ENCODE data around the gene SURF4.

SURF4 gene

GRCh38 chr9:133375724-133376654, at the start of gene SURF4, which contains the start of gene STKLD1:
TSS of gene SURF4 (minus strand) at chr9:133376060. CDS start at chr9:133375969, 91 bp downstream.
TSS of gene STKLD1 (plus strand) at chr9:133376366. CDS start at chr9:133376474, 108 bp downstream.
- peak; percentile 89 to 93 for DNase-seq (ENCODE audit: low read depth in 2 of 2)

GRCh38 chr9:133425049-133425632, 49.3 kb upstream of the SURF4 start:
- DNase-seq (ENCODE audit: low read depth in 2 of 2): no peak

DNA sequence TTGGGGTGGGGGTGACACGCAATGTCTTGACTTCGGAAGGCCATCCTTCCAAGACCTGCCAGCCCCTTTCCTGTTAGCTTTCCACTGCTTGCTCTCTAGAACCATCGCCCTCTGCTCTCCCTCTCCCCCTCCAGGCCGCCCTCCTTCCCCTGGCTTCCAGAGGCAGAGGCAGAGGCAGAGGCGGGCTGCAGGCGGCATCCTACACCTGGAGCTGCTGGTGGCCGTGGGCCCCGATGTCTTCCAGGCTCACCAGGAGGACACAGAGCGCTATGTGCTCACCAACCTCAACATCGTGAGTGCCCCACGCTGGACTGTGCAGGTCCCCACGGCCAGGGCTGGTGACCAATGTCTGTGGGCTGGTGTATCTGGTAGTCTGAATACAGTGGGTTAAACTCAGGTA, 48.3 kb upstream of the SURF4 start:
- no peak for DNase-seq (ENCODE audit: low read depth in 2 of 2)

- DNase-seq (ENCODE audit: low read depth in 2 of 2): no peak
Measured at GRCh38 chr9:133423216-133423615, 47.4 kb upstream of the SURF4 start.

- peak; percentile 26 to 48 for DNase-seq (ENCODE audit: low read depth in 2 of 2)
Measured at GRCh38 chr9:133421615-133422542, 46.0 kb upstream of the SURF4 start, which contains the start of gene ADAMTS13. TSS of gene ADAMTS13 (plus strand) at chr9:133422367. CDS start at chr9:133422444, 77 bp downstream.

GRCh38 chr9:133420392-133420827, 44.5 kb upstream of the SURF4 start:
- no peak for DNase-seq (ENCODE audit: low read depth in 2 of 2)

- DNase-seq (ENCODE audit: low read depth in 2 of 2): no peak
Measured at GRCh38 chr9:133419005-133419404, 43.1 kb upstream of the SURF4 start.

GRCh38 chr9:133417541-133418461, 41.9 kb upstream of the SURF4 start, which contains the start of gene REXO4:
TSS of gene REXO4 (minus strand) at chr9:133418010. CDS start at chr9:133417844, 166 bp downstream.
- DNase-seq (ENCODE audit: low read depth in 2 of 2): peak; percentile 78 to 85

GRCh38 chr9:133415170-133415569, 39.3 kb upstream of the SURF4 start:
- no peak for DNase-seq (ENCODE audit: low read depth in 2 of 2)

GRCh38 chr9:133408042-133408441, 32.2 kb upstream of the SURF4 start:
- no peak for DNase-seq (ENCODE audit: low read depth in 2 of 2)

DNA sequence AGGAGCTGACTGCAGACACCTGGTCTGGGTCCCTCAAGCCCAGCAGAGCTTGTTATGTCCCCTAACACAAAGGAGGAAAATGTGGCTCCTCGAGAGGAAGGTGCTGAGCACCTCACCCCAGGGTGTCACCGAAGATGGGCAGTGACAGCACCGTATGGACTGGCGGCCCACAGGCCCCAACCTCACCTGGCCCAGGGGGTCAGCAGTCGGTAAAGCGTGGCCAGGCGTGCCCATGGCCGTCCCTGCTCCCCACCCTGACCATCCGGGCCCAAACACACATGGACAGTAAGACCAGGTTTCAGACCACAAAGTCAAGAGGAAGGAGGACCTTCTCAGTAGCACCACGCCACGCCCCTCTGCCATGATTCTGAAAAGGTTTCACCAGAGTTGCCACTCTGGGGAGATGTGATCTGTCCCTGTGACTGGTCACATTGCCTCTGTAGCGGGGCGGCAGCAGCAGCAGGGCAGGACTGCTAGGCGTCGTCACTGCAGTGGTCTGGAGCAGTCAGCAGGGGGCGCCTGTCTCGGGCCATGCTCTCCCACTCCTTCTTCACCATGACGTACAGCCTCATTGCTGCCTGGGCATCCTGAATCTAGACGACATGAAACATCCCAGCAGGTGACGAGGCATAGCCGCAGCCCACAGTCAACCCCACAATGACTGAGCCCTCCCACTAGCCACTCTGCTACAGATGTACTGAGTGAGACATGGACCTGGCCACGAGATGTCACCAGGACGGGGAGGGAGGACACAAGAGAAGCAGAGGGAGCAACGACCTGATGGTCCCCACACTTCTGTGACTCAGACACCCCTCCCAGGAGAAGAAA, 30.8 kb upstream of the SURF4 start:
- DNase-seq (ENCODE audit: low read depth in 2 of 2): peak; percentile 80 to 82

DNA sequence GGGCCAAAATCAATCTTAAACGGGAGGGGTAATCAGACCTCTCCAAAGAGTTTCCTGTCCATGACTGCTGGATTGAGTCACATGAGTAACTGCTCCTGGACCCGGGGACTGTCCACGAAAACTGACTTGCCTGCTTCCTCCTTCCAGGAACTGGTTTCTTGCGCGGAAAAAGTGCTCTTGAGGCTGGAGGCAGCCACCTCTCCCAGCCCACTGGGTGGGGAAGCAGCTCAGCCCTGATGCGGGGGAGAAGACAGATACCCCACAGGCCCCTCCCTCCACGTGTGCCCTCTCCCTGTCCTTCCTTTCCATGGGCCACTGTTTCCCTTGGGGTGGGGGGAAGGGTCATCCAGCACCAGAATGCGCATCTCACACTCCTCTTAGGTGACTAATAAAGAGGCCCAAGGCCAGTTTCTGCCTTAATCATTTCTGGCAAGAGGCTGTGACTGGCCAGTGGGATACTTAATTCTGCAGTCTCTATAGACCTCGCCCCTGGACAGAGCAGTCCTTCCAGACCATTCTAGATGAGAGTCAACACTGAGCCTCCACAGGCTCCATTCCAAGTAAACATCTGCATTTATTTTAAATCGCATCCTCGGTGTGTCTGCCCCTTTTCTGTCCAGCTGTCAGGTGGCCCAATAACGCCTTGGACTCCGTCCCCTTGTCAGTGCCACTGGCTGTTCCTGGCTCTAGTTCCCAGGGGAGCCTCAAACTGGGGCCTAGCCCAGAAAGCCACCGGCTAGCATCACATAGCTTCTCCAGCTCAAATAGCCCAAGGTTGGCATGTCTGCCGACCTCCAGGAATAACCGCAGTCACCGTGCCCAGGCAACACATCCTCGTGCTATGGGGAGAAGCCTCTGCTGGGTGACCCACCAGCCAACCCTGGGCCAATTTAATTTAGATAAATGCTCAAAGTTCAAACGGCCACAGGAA, 29.9 kb upstream of the SURF4 start:
- DNase-seq (ENCODE audit: low read depth in 2 of 2): no peak

GRCh38 chr9:133404454-133405002, 28.7 kb upstream of the SURF4 start:
- DNase-seq (ENCODE audit: low read depth in 2 of 2): no peak

DNA sequence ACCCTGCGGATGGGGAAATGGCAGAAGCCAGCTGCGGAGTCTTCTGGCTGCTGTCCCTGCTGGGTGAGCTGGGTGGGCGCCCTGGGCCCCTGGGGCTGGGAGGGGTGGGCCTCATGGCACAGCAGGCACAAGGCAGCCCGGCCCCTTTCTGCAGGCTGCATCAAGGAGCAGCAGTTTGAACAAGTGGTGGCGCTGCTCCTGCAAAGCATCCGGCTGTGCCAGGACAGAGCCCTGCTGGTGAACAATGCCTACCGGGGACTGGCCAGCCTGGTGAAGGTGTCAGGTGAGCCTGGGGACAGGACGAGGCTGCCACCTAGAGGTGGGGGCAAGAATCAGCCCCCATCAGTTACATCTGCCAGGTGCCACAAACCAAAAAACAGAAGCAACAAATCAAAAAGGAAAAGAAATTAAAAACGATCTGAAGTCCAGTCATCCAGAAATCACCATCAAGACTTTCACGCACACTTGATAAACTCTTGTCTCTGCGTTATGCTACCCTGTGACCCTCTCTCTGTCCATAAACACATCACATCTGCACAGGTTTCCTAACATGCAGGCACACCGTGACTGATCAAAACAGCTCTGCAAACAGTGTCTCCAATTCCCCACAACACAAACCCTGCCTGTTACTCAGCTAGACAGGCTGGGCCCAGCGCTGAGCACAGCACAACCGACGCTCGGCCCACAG, 28.1 kb upstream of the SURF4 start:
- DNase-seq (ENCODE audit: low read depth in 2 of 2): peak; percentile 37 to 51

DNA sequence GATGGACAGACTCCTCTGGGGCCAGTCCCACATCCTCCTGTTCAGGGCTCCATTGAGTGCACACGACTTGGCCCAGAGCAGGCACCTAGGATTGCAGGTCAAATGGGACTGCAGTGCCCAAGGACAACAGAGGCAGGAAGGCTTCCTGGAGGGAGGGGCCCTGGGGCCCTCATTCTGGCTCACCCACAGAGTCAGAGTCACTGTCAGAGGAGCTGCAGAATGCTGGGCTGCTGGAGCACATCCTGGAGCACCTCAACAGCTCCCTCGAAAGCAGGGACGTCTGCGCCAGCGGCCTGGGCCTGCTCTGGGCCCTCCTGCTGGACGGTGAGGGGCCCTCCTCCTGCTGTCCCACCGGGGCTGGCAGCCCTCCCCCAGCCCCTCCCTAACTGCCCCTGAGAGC, 26.8 kb upstream of the SURF4 start:
- DNase-seq (ENCODE audit: low read depth in 2 of 2): no peak

GRCh38 chr9:133401588-133401987, 25.7 kb upstream of the SURF4 start:
- no peak for DNase-seq (ENCODE audit: low read depth in 2 of 2)

- no peak for DNase-seq (ENCODE audit: low read depth in 2 of 2)
Measured at GRCh38 chr9:133400292-133400691, 24.4 kb upstream of the SURF4 start.

GRCh38 chr9:133397895-133398294, 22.0 kb upstream of the SURF4 start:
- no peak for DNase-seq (ENCODE audit: low read depth in 2 of 2)
